Posterior vena cava (tissue), 2 donors: ENCODE measurements around the gene SGPP2. TPM values are rescaled to one million over a fixed set of nuclear protein-coding genes. Genes with fewer than 3 reads are reported as not detected.

Experiments used
- DNase-seq: peaks from one replicate; pipeline ENCODE4 v3.0.0-alpha.2; 2020; ENCODE audit warnings: low spot score
- intact Hi-C, 2 donors: fragments of 100-400 bp; cut with DNase I; formaldehyde crosslinking; loops; one replicate each; pipeline versions ENCODE4 v1.14.1 to v1.14.2; 2022 to 2023
- total RNA-seq, 2 donors: library from RNA; stranded (reverse); fragmentation: NEBNext Ultra II Directional; extraction: Animal tissue kit (Norgen Biotek cat#: 25700); gene quantifications; one replicate each; pipeline ENCODE4 v1.2.1, GENCODE V29; 2021
- donor health status: DM: yes; HTN: yes; CAD: no.
- donor health status: DM: yes; HTN: yes; CAD: no.

Gene SGPP2
- total RNA-seq, 2 donors from 2014 or later = not detected

DNA sequence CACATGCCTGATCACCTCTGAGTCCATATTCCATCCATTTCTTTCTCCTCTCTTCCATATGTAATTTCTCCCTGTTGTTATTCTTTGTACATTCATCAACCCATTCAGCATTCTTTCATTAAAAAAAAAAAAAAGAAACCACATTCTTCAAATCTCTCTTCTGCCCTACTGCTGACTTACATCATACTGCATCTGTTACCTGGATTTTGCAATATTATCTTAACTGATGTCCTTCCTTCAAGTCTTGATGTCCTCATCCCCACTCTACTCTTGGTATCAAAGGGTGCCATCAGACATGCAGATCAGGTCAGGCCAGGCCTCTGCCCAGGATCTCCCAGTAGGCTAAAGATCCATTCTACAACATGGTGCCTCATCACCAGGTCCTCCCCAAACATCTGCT, 90.6 kb downstream of the SGPP2 start:
- no peak for DNase-seq
- intact Hi-C loops = no loop called here

DNA sequence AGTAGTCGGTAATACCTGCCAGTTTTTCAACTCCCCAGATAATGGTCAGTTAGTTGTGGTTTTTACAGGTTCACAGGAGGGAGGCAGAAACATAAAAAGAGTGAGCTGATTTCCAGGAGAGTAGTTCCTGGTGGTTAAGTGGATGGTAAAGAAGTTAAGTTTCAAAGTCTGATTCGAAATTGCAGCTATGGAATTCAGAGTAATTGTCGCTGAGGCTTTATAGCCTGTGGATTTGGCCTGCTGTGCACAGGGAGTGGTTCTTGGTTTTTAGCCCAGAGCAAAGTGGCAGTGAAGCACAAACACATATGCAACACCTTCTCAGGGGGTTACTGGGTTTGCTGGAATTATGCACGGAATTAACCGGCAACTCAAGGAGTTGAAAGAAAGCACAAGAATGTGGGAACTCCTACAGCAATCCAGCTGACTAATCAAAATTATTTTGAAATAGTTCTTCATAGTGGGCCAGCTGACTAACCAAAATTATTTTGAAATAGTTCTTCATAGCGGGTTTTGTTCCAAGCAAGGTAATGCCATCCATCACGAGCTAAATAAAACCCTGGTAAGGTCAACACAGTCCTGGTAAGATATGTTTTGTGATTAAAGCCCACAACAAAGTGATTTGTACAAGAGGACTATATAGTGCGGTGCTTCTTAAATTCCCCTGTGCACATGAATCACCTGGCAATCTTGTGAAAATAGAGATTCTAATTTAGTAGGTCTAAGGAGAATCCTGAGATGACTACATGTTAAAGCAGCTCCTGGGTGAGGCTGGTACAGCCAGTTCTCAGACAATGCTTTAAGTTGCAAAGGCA, 94.4 kb downstream of the SGPP2 start:
- no peak for DNase-seq
- intact Hi-C loops = no loop called here

DNA sequence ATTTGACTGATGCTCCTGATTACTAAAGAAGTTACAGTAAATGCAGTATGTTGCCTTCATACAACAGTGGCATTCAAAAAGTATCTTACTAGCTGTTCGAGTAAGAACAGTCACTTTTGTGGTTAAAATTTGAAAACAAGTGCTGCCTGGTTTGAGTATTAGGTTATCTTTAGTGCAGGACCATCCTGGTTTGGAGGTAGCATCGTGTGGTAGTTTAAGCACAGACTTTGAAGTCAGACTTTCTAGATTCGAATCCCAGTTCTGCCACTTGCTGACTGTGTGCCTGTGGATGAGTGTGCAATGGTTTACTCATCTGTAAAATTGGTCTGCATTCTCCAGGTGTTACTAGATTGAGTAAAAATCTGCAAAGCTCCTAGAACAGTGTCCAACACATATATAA, 96.8 kb downstream of the SGPP2 start:
- no peak for DNase-seq
- intact Hi-C loops = no loop called here

DNA sequence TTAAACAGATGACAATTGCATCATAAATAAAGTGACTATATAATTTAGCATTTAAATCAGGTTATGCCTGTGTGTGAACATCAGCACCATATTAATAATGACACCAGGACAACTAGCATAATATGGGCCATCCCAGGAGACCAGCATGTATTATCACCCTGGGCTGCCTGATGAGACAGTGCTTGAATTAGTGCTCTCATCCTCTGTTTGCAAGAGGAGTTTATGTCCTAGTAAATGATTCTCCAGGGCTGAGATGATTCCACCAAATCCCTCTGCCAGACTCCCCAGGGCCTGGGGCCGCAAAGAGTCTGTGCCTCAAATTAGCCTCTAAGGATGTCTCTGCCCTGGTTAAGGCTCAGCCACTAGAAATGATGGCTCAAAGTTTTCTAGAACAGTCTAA, 97.7 kb downstream of the SGPP2 start:
- intact Hi-C loops = no loop called here
- no peak for DNase-seq

DNA sequence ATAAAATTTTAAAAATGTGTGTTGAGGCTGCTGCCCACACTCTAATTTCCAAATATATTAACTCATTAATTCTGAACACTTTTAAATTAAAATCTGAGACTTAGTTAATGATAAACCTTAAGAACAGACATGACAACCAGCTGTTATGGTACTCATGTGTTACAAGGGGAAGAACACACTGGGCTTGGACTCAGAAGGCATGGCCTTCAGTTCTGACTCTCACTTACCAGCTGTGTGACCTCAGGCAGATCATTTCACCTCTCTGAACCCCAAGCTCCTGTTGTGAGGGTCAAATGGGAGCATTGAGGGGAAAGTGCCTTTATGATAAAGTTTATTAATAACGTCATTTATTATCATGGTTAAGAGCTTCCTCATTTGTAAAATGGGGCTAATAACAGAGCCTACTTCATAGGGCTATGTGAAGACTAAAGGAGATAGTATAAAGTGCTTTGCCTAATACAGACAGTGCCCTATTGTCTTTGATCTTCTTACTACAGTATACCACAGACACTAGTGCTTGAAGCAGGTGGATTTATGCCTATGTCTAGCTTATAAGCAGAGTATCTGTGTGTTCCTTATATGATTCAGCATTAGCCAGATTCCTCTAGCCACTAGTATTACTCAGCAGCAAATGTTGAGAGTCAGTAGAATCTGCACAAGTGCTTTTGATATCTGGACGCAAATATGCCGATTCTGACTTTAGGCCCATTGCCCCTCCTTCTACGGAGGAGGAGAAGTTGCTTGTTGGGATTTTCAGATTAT, 99.6 kb downstream of the SGPP2 start:
- no peak for DNase-seq
- intact Hi-C loops = no loop called here

DNA sequence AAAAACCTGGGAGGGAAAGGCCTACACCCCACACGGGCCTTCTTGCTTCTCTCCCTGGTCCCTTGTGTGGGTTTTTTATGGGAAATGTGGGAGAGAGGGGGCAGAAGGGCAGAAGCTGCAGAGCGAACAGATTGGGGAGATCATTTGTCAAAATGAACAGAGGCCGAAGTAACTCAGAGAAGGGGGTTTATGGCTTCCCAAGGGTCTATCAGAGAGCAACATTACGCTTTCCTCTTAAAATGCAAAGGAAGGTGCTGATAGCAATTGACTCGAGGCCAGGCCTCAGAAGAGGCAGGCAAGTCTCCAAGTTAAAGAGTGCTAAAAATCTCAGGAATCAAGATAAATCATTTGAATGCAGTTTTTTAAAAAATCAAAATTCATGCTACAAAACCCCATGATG, 101.5 kb downstream of the SGPP2 start:
- intact Hi-C loops = no loop called here
- no peak for DNase-seq

DNA sequence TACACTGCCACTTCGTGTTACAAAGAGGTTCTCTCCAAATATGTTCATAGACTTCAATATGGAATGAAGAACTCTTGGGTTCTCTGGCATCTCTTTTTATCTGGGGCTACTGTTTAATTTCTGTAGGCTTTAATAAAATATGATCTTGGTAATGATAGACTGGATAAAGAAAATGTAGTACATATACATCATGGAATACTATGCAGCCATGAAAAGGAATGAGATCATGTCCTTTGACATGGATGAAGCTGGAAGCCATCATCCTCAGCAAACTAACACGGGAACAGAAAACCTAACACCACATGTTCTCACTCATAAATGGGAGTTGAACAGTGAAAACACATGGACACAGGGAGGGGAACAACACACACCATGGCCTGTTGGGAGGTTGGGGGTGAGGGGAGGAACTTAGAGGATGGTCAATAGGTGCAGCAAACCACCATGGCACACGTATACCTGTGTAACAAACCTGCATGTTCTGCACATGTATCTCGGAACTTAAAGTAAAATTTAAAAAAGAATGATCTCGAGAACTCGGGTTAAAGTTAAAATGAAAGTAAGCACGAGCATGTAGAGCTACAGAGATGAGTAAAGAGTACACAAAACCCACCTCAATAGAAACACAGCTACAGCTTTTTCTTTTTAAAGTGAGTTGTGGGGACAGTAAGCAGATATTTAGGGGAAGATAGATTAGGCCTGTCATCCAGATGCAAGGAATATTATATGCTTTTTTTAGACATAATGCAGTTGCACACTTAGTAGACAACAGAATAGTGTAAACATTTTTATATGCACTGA, 102.3 kb downstream of the SGPP2 start:
- intact Hi-C loops = no loop called here
- no peak for DNase-seq

DNA sequence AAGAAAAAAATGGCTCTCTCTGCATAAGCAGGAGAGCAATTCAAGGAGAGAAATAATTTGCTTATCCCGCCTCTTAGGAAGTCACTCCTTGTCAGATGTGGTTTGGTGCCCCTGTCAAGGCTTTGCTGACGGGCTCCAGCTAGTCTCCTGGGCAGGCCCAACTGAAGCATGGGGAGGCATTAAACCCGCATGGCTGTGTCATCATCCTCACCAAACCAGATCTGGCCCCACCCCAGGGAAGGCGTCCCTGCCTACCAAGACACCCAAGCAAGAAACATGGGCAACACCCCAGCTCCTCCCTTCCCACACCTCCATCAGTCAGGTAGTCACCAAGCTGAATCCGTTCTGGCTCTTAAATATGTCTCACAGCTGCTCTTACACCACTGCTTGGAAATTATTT, 108.0 kb downstream of the SGPP2 start:
- intact Hi-C loops = no loop called here

DNA sequence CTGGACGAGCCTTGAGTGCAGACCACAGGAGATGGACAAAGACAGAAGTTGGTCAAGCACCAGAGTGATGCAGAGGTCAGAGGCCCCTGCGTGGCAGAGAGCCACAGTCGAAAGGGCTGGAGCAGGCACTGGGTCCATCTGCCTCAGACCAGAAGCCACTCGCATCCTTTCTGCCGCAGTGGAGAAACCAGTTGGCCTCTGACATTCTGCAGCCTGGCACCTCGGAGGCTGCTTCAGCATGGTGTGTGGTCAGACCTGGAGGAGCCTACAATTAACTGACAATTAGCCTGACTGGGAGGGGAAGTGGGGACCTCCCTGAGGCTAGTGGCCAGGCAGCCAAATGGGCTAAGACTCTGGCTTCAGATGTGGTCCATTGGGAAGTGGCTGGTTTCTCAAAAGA, 111.1 kb downstream of the SGPP2 start:
- DNase-seq = no peak
- intact Hi-C loops = no loop called here

More for the DNA sequence above, 108.0 kb downstream of the SGPP2 start:
- DNase-seq = no peak

DNA sequence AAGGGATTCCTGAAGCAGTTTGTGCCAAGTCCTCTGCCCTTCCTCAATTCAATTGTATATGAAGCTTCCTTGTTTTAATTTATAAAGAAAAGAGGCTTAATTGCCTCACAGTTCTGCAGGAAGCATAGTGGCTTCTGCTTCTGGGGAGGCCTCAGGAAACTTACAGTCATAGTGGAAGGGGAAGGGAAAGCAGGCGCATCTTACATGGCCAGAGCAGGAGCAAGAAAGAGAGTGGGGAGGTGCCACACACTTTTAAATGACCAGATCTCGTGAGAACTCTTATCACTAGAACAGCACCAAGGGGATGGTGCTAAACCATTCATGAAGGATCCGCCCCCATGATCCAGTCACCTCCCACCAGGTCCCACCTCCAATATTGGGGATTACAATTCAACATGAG, 114.2 kb downstream of the SGPP2 start:
- DNase-seq = no peak
- intact Hi-C loops = no loop called here

DNA sequence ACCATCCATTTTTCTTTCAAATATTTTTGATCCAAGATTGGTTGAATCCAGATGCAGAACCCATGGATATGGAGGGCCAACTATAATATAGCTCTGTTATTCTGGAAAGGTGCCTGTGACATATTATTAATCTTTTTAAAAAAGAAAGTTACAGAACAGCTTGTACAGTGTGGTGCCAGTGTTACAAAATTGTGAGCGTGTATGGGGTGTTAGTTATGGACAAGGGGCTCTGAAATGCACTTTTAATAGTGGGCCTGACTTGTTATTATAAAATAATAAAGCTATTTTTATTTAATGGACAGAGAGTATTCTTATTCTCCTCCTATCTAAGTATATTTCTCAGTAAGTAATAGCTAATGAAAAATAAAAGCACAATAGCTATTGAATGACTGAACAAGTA, 120.3 kb downstream of the SGPP2 start:
- intact Hi-C loops = no loop called here
- DNase-seq = no peak

DNA sequence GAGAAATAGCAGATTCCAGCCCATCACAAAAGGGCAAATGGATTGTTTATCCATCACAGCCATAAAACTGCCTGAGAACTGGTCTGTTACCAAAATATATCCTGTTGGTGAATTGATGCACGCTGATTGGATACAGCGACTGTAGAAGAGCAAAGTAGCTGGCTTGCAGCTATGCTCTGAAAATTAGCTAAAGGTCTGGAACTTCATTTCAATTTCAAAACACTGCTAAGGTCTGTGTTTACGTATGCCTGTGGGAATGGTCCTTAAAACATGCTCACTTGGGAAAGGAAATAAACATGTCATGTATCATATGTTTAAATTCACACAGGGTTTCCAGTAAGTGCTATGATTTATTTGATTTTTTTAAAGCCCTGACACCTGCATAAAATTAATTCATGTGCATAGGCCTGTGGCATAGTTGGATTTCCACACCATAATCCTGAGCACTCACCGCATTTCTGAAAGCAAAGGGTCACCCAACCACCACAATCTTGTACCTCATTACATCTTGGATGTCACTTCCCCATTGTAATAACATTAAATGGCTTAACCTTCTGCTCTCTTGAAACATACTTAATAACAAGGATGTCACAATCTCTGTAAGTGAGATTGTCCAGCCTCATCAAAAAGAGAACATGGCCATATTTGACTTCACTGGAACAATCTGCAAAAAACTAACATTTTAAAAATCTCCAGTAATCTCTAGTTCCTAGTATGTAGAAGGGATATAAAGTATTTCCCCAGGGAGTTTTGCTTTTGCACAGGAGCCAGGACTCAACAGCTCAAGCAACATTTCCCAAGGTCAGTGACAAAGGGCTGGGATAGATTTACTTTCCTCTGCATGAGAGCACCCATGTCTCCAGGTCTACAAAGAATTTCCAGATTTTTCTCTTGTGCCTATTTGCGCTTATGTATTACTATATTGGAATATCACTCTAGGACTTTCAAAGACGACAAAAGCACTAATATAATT, 121.8 kb downstream of the SGPP2 start:
- DNase-seq = no peak
- intact Hi-C loops = no loop called here

DNA sequence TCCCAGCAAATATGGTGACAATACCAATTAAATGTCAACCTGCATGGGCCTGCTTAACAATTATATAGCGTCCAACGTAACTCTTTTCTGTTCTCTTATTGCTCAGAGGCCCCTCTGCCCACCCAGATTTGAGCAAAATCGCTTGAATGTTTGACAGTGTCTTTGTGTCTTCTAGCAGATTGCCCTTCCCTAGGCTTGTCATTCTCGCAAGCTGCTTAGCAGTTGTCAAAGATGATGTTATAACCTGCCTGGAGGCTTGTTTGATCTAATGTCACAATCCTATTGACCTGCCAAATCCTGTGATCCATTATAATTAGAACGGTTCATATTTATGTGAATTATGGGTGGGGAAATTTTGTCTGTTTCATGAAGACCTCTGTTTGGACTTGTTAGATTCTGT, 122.7 kb downstream of the SGPP2 start:
- intact Hi-C loops = no loop called here

DNA sequence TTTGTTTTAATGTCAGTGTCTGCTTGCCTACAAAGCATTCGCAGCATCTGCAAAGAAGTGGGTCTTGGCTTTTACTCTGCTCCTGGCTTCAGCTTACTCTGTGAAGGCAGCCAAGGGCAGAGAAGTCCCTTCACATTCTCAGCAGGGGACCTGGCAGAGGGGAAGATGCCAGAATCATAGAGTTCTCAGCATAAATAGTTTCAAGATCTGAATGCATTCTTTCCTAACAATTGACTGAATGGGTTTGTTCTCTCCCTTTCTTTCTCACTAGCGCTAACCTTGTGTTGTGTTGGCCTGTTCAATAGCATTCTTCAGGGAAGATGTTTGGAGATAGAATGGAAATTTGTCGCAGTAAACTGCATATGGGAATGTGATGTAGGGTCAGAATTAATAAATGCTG, 124.6 kb downstream of the SGPP2 start:
- intact Hi-C loops = no loop called here

More for the DNA sequence above, 122.7 kb downstream of the SGPP2 start:
- no peak for DNase-seq

DNA sequence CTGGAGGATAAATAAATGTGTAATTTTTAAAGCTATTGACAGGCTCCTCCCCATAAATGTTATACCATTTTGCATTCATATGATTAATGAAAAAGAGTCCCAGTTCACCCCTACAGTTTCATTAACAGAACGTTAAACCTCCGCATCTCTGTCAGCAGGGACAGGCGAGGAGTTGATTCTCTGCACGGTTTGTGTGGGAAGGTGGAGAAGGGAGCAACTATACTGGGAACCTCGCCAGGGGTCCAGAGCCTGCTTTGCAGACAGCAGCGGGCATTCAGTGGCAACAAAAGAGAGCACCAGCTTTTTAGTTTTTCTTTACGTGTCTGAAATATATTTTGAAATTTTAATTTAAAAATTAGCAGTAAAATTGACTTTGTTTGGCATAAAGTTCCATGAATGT, 130.2 kb downstream of the SGPP2 start:
- intact Hi-C loops = no loop called here
- no peak for DNase-seq

More for the DNA sequence above, 124.6 kb downstream of the SGPP2 start:
- no peak for DNase-seq

DNA sequence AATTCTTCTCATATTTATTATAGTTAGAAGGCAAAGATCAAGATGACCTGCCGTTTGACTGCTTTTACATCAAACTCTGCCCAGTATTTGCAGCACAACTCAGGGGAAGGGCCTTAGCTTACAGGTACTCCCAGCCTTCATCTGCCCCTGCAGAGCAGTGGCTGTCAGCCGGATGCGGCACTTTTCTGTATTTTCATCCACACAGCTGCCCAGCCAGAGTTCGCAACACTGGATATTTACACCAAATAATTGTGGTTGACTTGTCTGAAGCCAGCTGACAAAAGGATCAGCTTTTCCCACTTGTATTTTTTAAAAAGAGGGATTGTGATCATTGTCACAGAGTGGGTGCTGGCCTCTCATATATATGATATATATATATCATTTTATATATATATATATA, 136.8 kb downstream of the SGPP2 start:
- intact Hi-C loops = no loop called here
- DNase-seq = no peak

DNA sequence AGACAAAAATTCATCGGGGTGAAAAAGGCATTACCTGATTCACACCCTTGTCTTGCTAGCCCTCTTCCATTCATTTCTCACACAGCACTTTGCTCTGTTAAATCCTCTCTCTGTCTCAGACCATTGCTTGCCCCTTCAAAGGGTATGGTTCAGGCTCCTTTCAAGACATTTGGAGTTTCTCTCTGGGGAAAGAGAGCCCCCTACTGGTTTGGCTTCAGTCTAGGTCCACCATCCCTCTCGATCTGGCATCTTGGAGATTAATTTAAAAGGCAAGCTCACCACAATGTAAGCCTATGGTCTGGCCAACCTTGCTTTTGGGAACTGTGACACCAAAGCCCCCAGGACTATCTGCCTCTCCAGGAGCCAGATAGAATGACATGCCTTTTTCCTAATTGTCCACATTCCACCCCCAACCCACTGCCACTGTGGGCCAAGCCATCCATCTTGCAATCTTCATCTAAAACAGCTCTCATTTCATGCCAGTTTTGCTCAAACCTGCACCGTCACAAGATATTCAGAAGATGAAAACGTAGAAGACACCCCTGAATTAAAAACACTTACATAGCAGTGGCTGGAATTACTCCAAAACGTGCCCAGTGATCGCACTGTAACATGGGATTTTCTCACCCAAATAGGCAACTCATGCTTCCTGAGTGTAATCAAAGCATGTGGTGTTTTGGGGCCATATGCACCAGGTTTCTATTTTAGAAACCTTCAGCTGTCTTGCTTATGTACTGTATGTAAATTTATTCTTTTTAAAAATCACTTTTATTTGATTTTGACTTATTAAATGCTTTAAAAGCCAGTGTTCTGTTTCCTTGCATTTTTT, 137.7 kb downstream of the SGPP2 start:
- DNase-seq = no peak
- intact Hi-C loops = no loop called here

DNA sequence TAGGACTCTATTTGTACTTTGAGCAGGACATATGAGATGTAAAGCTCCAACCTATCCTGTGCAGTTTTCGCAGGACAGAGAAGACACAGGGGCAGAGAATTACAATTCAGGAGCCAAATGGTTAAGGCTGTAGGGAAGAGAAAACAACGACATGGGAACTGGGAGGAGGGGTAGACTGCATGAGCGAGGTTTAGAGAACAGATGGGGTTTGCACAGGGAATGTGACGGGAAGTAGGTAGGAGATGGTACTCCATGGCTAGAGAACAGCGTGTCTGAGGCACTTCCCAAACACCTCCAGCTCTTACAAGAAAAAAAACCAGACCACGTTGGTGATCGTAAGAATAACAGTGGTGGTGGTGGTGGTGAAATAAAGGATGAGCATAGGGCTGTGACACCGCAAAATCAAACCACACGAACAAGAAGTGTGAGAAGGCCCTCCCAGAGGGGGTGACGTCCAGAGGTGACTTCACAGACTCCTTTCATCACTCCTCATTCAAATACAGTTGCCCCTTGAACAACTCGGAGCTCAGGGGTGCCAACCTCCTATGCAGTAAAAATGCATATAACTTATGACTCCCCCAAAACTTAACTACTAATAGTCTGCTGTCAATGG, 138.9 kb downstream of the SGPP2 start:
- intact Hi-C loops = no loop called here
- no peak for DNase-seq
